ENCODE results near the gene RRAS2. TPM values are rescaled to one million over a fixed set of nuclear protein-coding genes. Genes with fewer than 3 reads are reported as not detected.
"Not testable (repeated sequence)": the region's sequence is repeated elsewhere in the genome, so short reads cannot be mapped to it uniquely, and the experiment has no call there.

The RRAS2 gene
- total RNA-seq, 2 experiments from 2014 or later: 0.60 TPM; not detected in 1

GRCh38 chr11:14299921-14300320, 59.1 kb downstream of the RRAS2 start:
- no peaks in the 10 kb centered on the region for H4K20me1 ChIP-seq (ENCODE audit: insufficient read depth, low read length)
- no peaks in the 10 kb centered on the region for H3K36me3 ChIP-seq (ENCODE audit: insufficient read depth, low read length)
- BruUV-seq (replicated peaks): no TSS peak
- H3K9me3 ChIP-seq (ENCODE audit: low read length): no peaks in the 10 kb centered on the region
- H3K79me2 ChIP-seq (ENCODE audit: insufficient read depth, low read depth, low read length): no peaks in the 10 kb centered on the region
- POLR2A ChIA-PET: no interaction called here
- H2AFZ ChIP-seq (ENCODE audit: low read length): no peak overlapping the region
- H3K27ac ChIP-seq (ENCODE audit: low read depth, low read length, poor library complexity, severe bottlenecking): no peak overlapping the region
- no peak overlapping the region for H3K4me3 ChIP-seq (ENCODE audit: low read depth, low read length, poor library complexity, severe bottlenecking)
- TF ChIP-seq EZH2phosphoT487 (IDR thresholded peaks at IDR 0.05; ENCODE audit: borderline replicate concordance, low read depth, low read length) (no peak), CTCF (conservative IDR thresholded peaks at IDR 0.05; ENCODE audit: low read length) (no peak)
- CTCF ChIA-PET (ENCODE audit: unreplicated experiment): no interaction called here
- intact Hi-C loops (cut with micrococcal nuclease; ENCODE audit: unreplicated experiment): no loop called here
- no peaks in the 10 kb centered on the region for H3K4me1 ChIP-seq (ENCODE audit: insufficient read depth, low read length, poor library complexity, severe bottlenecking)
- H3K4me2 ChIP-seq (ENCODE audit: low read length): no peak overlapping the region
- H3K9me2 ChIP-seq (ENCODE audit: insufficient read depth, low read length): no peaks in the 10 kb centered on the region
- DNase-seq (ENCODE audit: low spot score): no peak

- Histone ChIP-seq H3K4me2 (ENCODE audit: low read length) (no peak overlapping the region), H3K36me3 (ENCODE audit: insufficient read depth, low read length) (no peaks in the 10 kb centered on the region), H3K9me2 (ENCODE audit: insufficient read depth, low read length) (no peaks in the 10 kb centered on the region), H2AFZ (ENCODE audit: low read length) (no peak overlapping the region), H4K20me1 (ENCODE audit: insufficient read depth, low read length) (no peaks in the 10 kb centered on the region), H3K4me3 (ENCODE audit: low read depth, low read length, poor library complexity, severe bottlenecking) (no peak overlapping the region), H3K4me1 (ENCODE audit: insufficient read depth, low read length, poor library complexity, severe bottlenecking) (no peaks in the 10 kb centered on the region), H3K9me3 (ENCODE audit: low read length) (no peaks in the 10 kb centered on the region), H3K79me2 (ENCODE audit: insufficient read depth, low read depth, low read length) (no peaks in the 10 kb centered on the region), H3K27ac (ENCODE audit: low read depth, low read length, poor library complexity, severe bottlenecking) (no peak overlapping the region)
- TF ChIP-seq EZH2phosphoT487 (IDR thresholded peaks at IDR 0.05; ENCODE audit: borderline replicate concordance, low read depth, low read length) (no peak), CTCF (conservative IDR thresholded peaks at IDR 0.05; ENCODE audit: low read length) (no peak)
- intact Hi-C loops (cut with micrococcal nuclease; ENCODE audit: unreplicated experiment): no loop called here
- no TSS peak for BruUV-seq (replicated peaks)
- POLR2A ChIA-PET: no interaction called here
- CTCF ChIA-PET (ENCODE audit: unreplicated experiment): no interaction called here
- no peak for DNase-seq (ENCODE audit: low spot score)
Observed at GRCh38 chr11:14290422-14290821, 68.6 kb downstream of the RRAS2 start.

- Histone ChIP-seq H2AFZ (ENCODE audit: low read length) (no peak overlapping the region), H3K79me2 (ENCODE audit: insufficient read depth, low read depth, low read length) (no peaks in the 10 kb centered on the region), H3K4me2 (ENCODE audit: low read length) (no peak overlapping the region), H3K4me3 (ENCODE audit: low read depth, low read length, poor library complexity, severe bottlenecking) (no peak overlapping the region), H3K4me1 (ENCODE audit: insufficient read depth, low read length, poor library complexity, severe bottlenecking) (no peaks in the 10 kb centered on the region), H3K27ac (ENCODE audit: low read depth, low read length, poor library complexity, severe bottlenecking) (no peak overlapping the region), H3K9me2 (ENCODE audit: insufficient read depth, low read length) (no peaks in the 10 kb centered on the region), H3K9me3 (ENCODE audit: low read length) (no peaks in the 10 kb centered on the region), H4K20me1 (ENCODE audit: insufficient read depth, low read length) (no peaks in the 10 kb centered on the region), H3K36me3 (ENCODE audit: insufficient read depth, low read length) (no peaks in the 10 kb centered on the region)
- no peak for DNase-seq (ENCODE audit: low spot score)
- CTCF ChIA-PET (ENCODE audit: unreplicated experiment): no interaction called here
- intact Hi-C loops (cut with micrococcal nuclease; ENCODE audit: unreplicated experiment): no loop called here
- TF ChIP-seq CTCF (conservative IDR thresholded peaks at IDR 0.05; ENCODE audit: low read length) (no peak), EZH2phosphoT487 (IDR thresholded peaks at IDR 0.05; ENCODE audit: borderline replicate concordance, low read depth, low read length) (no peak)
- POLR2A ChIA-PET: no interaction called here
- BruUV-seq (replicated peaks): no TSS peak
Observed at GRCh38 chr11:14288189-14288935, 70.6 kb downstream of the RRAS2 start.

GRCh38 chr11:14278869-14279268, 80.1 kb downstream of the RRAS2 start:
- not testable (repeated sequence) for DNase-seq (ENCODE audit: low spot score); H3K79me2 ChIP-seq (ENCODE audit: insufficient read depth, low read depth, low read length)

More at GRCh38 chr11:14278869-14279268, 80.1 kb downstream of the RRAS2 start:
- H3K27ac ChIP-seq (ENCODE audit: low read depth, low read length, poor library complexity, severe bottlenecking); H3K4me2 ChIP-seq (ENCODE audit: low read length); CTCF ChIA-PET (ENCODE audit: unreplicated experiment); H4K20me1 ChIP-seq (ENCODE audit: insufficient read depth, low read length); H3K9me3 ChIP-seq (ENCODE audit: low read length); H3K4me1 ChIP-seq (ENCODE audit: insufficient read depth, low read length, poor library complexity, severe bottlenecking); H2AFZ ChIP-seq (ENCODE audit: low read length); H3K4me3 ChIP-seq (ENCODE audit: low read depth, low read length, poor library complexity, severe bottlenecking); POLR2A ChIA-PET; H3K9me2 ChIP-seq (ENCODE audit: insufficient read depth, low read length); BruUV-seq (replicated peaks); H3K36me3 ChIP-seq (ENCODE audit: insufficient read depth, low read length); intact Hi-C loops (cut with micrococcal nuclease; ENCODE audit: unreplicated experiment): not testable (repeated sequence)
